HG03045 (cell line): ENCODE measurements around the gene ADGRL3.
"Not testable (repeated sequence)": the region's sequence is repeated elsewhere in the genome, so short reads cannot be mapped to it uniquely, and the experiment has no call there.

ENCODE experiments used
- ATAC-seq: cut with Tn5 transposase; IDR thresholded peaks from one replicate; pipeline ENCODE4 v1.9.1; 2021; ENCODE audit warnings: mild to moderate bottlenecking, moderate library complexity; ENCODE audit not compliant: unreplicated experiment

The ADGRL3 gene

DNA sequence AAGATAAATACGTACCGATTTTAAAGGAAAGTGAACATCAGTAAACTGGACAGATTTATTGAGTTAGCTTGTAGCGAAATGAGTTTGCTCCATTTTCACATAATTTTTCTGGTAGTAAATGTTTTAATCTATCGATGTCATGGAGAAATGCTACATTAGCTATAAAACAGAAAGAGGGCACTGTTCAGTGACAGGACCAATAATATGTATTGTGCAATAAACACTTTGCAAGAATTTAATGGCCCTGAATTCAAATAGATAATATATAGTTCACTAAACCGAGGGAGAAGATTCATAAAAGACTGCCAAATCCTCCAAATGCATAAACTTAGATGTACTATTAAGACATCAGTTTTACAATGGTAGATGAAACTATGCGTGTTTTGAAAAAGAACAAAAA, 516.3 kb downstream of the ADGRL3 start:
- no peak for ATAC-seq

DNA sequence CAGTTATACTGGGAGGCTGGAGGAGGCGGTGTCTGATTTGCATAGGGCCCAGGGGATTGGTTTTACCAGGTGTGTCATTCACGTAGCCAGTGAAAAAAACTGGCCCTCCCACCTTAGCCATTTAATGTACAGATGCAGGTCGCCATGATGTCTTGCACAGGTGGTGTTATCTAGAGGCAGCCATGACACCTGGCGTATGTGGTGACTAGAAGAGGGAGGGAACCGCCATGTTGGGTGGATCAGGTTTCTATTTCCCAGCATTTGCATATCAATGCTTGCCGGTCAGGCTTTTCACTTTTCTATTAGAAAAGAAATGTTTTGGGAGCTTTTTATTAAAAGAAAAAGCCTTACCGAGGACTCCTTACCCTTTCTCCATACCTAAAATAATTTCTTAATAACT, 523.4 kb downstream of the ADGRL3 start:
- no peak for ATAC-seq

DNA sequence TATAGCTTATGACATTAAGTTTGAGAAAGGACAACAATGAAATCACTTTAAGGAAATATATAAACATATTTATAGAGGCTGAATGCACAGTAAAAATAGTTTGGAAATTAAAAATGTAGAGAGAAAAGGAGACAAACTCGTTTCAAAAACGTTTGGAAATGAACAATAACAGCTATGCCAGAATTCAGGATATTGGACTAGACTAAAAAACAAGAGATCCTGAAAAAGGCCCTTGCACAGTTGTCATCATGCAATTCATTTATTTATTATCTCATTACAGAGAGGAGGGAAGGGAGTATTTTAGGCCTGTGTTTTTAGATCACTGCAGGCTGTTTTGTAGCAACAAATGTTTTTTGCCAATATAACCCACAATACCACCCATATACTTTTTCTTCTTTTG, 527.2 kb downstream of the ADGRL3 start:
- ATAC-seq = no peak

DNA sequence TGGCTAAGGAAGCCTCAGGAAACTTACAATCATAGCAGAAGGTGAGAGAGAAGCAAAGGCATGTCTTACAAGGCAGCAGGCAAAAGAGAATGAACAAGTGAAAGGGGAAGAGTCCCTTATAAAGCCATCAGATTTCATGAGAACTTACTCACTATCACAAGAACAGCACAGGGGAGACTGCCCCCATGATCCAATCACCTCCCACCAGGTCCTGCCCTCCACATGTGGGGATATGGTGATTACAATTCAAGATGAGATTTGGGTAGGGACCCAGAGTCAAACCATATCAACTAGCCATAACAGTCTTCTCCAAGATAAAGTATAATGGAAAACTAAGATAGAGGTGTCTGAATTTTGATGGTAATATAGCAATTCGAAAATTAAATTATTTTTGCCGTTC, 534.3 kb downstream of the ADGRL3 start:
- ATAC-seq = no peak

DNA sequence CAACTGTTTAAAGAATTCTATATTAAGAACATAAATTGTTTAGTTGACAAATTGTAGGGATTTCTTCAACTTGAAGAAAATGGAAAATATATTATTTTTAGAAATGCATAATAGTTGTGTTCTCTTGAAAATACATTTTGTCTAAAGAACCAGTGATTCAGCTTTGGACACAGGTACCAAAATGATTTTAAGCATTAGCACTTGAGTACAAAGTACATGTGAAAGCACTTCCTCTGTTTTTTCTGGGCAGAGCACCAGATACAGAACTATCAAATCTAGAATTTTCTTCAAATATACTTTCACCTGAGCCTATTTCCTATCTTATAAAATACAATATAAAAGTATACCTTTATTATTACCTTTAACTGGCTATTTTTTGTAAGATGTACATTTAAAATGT, 539.8 kb downstream of the ADGRL3 start:
- no peak for ATAC-seq

DNA sequence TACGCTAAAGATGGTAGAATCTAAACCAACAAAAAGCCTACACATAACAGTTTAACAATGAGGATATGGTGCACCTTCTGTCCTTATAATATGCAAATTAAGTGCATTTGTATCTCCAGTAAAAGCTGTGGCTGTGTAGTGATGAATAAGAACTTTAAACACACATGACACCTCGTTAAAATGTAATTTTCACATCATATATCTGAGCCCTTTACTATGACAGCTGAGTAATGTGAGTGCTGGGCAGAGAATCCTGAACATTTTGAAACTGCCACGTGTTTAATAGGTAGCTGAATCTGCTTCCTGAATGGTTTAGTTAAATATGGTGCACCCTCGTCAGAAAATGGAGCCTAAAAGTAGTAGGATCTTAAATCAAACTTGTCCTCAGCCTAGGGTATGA, 540.8 kb downstream of the ADGRL3 start:
- no peak for ATAC-seq

DNA sequence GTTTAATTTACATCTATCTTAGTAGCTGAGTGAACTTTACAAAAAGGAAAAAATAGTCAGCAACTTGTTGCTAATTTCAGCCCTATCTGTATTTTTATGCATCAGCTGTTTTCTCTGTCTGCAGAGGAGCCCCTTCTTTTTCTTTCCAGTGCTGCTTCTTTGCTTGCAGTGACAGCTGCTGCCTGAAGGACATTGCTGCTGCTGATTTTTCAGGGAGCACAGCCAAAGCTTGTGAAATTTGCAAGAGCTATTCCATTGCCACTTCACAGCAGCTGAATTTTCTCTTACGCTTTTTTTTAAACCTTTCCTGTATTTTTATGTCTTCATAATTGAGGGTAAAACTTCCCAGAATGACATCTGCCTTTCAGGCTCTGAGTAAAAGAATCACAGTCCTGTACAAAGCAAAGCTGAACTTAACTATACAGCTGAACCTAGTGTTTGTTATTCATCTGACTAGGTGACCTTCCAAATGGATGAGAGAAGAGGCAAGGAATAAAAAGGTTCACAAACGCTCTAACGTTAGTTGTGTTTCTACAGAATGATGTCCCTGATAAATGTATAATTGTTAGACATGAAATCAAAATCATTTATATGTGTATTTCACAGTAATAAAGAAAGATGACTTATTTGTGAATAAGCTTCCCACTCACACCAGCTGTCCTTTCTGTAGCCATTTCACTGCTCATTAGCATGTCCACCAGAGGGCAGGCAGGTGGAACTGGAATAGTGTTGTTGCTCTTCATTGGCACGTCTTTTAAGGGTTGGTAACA, 541.4 kb downstream of the ADGRL3 start:
- no peak for ATAC-seq

DNA sequence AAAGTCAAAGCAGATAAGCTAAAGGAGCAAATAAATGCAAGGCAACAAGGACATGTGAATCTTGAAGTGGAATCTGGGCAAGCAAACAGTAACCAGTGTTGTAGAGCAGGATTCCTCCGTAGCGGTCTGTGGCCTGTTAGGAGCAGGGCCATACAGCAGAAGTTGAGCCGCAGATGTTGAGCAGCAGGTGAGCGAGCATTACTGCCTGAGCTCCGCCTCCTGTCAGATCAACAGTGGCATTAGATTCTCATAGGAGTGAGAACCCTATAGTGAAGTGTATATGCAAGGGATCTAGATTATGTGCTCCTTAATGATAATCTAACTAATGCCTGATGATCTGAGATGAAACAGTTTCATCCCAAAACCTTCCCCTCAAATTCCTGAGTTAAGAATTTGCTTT, 550.7 kb downstream of the ADGRL3 start:
- ATAC-seq = no peak

DNA sequence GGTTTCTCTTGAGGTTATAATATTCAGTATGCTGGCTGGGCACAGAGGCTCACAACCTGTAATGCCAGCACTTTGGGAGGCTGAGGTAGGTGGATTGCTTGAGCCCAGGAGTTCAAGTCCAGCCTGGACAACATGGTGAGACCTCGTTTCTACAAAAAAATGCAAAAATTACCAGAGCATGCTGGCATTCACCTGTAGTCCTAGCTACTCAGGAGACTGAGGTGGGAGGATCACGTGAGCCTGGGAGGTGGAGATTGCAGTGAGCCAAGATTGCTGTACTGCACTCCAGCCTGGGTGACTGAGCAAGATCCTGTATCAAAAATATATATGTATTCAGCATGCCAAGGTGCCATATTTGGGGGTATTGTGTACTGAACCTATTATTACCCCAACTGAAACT, 552.5 kb downstream of the ADGRL3 start:
- ATAC-seq = no peak

DNA sequence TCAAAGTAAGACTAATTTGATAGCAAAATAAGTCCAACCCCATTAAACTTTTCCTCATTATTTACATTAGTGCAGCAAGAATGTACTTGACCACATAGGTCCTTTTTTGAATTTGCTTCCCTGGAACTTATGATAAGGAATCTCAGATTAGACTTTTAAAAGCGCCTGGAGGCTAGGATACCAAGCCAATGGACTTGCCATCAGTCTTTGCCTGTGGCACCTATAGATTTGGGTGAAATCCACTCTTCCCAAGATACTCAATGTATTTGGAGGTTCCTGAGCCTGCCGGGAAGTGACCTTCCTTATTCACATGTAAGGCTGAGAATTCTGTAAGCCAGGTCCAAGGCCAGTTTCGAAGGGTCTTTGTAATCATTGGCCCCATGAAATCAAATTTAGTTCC, 553.6 kb downstream of the ADGRL3 start:
- no peak for ATAC-seq

DNA sequence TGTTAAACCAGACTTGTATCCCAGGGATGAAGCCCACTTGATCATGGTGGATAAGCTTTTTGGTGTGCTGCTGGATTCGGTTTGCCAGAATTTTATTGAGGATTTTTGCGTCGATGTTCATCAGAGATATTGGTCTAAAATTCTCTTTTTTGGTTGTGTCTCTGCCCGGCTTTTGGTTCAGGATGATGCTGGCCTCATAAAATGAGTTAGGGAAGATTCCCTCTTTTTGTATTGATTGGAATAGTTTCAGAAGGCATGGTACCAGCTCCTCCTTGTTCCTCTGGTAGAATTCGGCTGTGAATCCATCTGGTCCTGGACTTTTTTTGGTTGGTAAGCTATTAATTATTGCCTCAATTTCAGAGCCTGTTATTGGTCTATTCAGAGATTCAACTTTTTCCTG, 556.8 kb downstream of the ADGRL3 start:
- ATAC-seq = not testable (repeated sequence)

DNA sequence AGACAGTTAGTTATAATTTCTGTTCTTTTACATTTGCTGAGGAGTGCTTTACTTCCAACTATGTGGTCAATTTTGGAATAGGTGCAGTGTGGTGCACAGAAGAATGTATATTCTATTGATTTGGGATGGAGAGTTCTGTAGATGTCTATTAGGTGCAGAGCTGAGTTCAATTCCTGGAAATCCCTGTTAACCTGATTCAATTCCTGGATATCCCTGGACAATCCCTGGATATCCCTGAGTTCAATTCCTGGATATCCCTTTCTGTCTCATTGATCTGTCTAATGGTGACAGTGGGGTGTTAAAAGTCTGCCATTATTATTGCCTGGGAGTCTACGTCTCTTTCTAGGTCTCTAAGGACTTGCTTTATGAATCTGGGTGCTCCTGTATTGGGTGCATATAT, 557.9 kb downstream of the ADGRL3 start:
- ATAC-seq = not testable (repeated sequence)

DNA sequence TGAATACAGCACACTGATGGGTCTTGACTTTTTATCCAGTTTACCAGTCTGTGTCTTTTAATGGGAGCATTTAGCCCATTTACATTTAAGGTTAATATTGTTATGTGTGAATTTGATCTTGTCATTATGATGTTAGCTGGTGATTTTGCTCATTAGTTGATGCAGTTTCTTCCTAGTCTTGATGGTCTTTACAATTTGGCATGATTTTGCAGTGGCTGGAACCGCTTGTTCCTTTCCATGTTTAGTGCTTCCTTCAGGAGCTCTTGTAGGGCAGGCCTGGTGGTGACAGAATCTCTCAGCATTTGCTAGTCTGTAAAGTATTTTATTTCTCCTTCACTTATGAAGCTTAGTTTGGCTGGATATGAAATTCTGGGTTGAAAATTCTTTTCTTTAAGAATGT, 558.5 kb downstream of the ADGRL3 start:
- not testable (repeated sequence) for ATAC-seq

DNA sequence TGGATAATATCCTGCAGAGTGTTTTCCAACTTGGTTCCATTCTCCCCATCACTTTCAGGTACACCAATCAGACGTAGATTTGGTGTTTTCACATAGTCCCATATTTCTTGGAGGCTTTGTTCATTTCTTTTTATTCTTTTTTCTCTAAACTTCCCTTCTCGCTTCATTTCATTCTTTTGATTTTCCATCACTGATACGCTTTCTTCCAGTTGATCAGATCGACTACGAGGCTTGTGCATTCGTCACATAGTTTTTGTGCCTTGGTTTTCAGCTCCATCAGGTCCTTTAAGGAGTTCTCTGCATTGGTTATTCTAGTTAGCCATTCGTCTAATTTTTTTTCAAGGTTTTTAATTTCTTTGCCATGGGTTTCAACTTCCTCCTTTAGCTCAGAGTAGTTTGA, 559.1 kb downstream of the ADGRL3 start:
- not testable (repeated sequence) for ATAC-seq

DNA sequence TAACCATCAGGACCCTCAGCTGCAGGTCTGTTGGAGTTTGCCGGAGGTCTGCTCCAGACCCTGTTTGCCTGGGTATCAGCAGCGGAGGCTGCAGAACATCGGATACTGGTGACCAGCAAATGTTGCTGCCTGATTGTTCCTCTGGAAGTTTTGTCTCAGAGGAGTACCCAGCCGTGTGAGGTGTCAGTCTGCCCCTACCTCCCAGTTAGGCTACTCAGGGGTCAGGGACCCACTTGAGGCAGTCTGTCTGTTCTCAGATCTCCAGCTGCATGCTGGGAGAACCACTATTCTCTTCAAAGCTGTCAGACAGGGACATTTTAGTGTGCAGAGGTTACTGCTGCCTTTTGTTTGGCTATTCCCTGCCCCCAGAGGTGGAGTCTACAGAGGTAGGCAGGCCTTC, 559.8 kb downstream of the ADGRL3 start:
- ATAC-seq = not testable (repeated sequence)

DNA sequence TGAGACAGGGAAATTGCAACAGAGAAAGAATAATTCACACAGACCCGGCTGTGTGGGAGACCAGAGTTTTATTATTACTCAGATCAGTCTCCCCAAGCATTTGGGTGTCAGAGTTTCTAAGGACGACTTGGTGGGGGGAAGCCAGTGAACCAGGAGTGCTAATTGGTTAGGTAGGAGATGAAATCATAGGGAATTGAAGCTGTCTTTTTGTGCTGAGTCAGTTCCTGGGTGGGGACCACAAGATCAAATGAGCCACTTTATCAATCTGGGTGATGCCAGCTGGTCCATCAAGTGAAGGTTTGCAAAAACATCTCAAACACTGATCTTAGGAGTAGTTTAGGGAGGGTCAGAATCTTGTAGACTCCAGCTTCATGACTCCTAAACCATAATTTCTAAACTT, 560.7 kb downstream of the ADGRL3 start:
- no peak for ATAC-seq

DNA sequence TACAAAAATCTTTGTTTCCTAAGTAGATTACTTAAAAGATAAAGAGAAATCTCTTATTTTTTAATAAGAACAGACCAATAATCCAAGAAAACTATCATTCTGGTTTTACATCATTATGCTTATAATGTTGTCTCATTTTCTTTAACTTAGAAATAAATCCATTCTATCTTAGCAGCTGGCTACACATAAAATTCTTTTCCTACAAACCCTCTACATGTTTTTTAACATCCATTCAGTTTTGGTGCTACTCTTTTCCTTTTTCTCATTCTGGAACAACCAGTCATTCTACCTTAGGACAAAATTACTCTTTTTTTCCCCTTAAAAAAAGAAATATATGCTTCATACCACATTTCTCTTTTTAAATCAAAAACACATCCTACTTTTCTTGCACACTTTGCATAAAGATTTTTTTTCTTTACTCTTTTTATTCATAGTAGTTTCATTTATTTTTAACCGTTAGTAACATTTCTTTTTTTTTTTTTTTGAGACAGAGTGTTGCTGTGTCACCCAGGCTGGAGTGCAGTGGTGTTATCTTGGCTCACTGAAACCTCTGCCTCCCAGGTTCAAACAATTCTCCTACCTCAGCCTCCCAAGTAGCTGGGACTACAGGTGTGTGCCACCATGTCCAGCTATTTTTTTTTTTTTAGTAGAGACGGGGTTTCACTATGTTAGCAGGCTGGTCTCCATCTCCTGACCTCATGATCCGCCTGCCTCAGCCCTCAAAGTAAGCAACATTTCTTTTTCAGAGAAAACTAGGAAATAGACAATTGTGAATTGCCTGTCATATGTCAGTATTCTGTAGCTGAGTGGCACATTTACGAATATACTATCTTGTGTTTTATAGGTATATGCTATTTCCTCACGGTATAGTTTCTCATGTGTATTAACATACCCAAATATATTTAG, 562.8 kb downstream of the ADGRL3 start:
- no peak for ATAC-seq

DNA sequence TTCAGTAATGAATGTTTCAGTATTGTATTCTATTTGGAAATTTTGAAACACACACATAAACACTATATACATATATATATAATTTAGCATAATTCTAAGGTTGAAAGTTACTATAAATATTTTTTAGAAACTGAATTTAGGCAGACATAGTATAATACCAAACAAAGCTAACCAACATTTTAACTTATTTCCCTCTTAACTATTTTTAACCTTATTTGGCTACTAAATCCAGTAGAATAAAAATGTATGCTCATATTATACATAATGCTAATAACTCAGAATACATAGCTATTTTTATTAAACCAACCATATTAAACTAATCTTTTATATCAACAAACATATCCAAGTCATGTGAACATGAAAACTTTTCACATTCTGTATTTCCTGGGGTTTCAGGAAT, 563.6 kb downstream of the ADGRL3 start:
- ATAC-seq = no peak

DNA sequence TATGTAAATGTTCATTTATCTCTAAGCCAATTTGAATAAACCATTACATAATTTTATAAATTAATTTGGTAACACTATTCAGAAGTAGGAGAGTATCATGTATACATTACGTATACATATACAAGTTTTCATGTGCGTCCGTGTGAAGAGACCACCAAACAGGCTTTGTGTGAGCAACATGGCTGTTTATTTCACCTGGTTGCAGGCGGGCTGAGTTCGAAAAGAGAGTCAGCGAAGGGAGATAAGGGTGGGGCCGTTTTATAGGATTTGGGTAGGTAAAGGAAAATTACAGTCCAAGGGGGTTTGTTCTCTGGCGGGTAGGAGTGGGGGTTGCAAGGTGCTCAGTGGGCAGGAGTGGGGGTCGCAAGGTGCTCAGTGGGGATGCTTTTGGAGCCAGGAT, 564.0 kb downstream of the ADGRL3 start:
- not testable (repeated sequence) for ATAC-seq

DNA sequence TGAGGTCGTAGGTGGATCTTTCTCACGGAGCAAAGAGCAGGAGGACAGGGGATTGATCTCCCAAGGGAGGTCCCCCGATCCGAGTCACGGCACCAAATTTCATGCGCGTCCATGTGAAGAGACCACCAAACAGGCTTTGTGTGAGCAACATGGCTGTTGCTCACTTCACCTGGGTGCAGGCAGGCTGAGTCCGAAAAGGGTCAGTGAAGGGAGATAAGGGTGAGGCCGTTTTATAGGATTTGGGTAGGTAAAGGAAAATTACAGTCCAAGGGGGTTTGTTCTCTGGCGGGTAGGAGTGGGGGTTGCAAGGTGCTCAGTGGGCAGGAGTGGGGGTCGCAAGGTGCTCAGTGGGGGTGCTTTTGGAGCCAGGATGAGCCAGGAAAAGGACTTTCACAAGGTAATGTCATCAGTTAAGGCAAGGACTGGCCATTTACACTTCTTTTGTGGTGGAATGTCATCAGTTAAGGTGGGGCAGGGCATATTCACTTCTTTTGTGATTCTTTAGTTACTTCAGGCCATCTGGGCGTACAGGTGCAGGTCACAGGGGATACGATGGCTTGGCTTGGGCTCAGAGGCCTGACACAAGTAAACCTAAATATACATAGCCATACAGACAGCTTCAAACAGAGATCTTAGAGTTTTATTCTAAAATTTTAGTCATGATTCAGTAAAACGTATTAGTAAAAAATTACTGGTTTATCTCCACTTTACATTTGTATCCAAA, 569.5 kb downstream of the ADGRL3 start:
- not testable (repeated sequence) for ATAC-seq

DNA sequence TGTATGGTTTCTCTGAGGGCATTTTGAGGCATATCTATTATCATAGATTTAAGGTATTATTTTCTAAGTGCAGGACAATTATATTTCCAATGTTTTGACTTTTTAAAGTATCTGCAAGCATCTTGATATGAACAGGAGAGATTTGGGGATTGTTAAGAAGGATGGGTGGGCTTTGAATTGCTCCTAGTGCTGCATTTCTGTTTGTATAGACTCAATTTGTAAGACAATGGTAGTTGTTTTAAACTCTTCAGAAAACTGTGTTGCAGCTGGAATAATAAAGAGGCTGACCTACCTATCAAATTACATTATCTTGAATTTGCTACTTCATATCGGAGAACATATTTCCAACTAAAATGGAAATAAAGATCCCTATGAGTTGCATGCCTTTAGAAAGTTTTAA, 570.3 kb downstream of the ADGRL3 start:
- no peak for ATAC-seq
